Activated CD4-positive, alpha-beta T cell treated with anti-CD3 and anti-CD28 coated beads, Interleukin-2, amount 50 U/mL, for 24 hours (primary cell): ENCODE measurements around the gene COL27A1.
"Not testable (repeated sequence)": the region's sequence is repeated elsewhere in the genome, so short reads cannot be mapped to it uniquely, and the experiment has no call there.

Experiments
- DNase-seq, 2 donors: peaks; one replicate each; pipeline ENCODE4 v3.0.0-alpha.2; 2020; ENCODE audit warnings: low read depth in 1 of 2, low spot score in 1 of 2

COL27A1 gene

DNA sequence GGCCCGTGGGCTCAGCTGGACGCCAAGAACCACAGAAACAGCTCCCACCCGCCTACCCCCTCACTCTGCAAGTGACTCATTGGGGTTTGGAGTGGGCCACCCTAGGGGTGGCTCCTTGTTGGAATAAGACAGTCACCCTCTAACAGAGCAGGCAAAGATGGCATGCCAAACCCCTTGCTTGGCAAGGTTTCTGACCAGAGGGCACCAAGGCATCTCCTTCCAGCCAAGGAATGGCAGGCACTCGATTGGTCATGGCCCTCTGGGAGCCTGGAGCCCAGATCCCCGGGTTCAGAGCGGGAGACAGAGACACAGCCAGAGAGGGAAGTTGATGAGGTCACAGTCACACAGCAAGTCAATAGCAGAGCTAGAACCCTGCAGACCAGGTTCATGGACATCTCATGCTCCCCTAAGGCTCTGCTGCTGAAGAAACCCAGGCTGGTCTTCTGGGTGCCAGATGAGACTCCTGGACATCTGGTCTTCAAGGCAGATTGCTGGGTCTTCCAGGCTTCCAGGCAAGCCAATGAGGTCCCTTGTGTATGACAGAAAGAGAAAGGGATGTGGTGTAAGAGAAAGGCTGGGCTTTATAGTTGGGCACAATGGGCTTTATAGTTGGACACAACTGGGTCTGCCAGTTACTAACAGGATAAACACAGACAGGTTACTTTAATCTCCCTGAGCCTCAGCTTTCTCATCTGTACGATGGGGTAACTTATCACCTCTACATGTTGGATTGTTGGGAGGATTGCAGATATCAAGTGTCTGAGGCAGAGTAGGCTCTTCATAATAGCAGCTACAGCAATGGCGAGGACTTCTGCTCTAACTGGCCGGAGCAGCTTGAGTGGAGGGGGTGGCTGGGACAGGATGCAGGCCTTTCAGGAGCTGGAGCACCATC, 33.0 kb upstream of the COL27A1 start:
- no peak for DNase-seq

DNA sequence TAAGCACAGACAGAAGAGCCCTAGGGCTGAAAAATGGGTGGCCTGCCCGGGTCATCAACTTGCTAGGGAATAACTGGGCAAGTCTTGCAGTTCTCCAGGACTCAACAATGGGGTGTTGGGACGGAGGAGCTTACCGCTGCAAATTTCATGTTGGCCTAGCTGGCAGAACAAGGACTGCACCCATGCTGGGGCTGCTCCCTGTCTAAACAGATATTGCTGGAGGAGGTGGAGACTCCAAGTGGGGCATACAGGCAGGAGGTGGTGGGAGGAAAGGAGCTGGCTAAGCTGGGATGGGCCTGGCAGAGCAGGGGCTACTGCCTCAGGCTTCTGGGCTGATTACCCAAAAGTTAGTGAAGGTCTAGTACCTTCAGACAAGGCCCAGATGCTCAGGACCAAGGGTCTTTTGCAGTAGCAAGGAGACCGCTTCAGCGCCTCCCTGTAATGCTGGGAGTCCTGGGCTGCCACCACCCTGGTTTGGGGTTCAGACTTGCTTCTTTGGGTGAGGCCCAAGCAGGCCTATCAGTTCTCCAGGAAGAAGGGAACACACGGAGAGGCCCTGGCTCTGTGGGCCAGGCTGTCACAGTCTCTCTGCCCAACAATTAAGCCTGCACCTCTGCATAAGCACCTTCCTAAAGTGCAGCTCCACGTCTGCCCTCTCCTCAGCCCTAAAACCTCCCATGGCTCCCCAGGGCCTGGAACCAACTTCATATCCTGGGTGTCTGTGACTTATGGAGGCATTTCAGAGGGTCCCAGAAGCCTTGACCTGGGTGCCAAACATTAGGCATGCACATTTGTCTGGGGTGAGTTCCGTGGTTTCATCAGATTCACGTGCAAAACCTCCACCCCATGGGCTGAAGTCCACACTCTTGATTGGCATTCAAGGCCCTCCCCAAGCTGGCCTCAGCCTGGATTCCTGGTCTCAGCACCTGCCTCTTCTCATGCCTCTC, 32.0 kb upstream of the COL27A1 start:
- DNase-seq: no peak

DNA sequence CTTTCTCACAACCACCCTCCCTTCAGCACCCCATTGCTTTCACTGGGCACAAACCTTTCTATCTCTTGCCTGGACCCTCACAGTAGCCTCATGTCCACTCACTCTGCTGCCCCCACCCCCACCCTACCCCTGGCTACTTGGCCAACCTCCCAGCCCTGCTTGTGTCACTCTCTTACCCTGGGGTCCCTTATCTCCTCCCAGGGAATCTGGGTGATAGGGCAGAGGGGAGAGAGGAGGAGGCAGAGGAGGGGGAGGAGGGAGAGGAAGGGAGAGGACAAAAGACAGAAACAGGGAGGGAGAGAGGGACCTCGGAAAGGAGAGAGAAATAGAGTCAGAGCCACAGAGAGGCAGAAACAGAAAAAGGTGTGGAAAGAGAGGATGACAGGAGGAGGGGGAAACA, 31.2 kb upstream of the COL27A1 start:
- DNase-seq: no peak

DNA sequence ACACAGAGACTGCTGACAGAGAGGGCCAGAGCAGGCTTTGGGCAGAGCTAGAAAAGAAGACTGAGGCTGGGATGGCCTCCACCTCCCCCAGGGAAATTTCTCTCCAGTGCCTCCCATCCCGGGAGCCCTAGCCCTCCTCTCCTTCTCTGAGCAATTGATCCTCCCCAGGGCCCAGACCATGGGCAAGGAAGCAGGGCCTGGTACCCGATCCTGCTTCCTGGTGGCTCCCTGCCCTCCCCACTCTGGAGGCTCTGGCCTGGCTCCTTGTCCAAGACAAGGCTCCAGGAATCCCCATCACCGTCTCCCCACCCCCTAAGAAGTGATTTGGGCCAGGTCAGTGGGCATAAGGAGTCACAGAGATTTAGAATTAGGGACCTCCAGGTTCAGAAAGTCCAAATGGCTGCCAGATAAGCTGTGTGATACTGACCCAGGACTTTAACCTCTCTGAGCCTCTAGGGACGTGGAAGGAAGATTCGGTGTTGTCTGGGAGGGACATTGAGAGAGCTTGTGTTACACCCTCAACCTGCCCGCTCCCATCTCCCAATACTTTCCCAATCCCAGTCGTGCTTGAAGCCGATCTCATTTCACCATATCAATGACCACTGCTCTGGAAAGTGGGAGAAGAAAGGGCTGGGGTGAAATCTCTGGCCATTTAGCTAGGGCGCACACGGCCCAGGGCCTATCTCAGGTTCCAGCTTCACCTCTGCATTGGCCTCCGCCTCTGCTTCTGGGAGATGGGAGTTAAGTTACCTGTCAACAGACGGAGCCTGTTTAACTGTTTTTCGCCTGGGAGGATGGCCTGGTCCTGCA, 30.5 kb upstream of the COL27A1 start:
- no peak for DNase-seq

DNA sequence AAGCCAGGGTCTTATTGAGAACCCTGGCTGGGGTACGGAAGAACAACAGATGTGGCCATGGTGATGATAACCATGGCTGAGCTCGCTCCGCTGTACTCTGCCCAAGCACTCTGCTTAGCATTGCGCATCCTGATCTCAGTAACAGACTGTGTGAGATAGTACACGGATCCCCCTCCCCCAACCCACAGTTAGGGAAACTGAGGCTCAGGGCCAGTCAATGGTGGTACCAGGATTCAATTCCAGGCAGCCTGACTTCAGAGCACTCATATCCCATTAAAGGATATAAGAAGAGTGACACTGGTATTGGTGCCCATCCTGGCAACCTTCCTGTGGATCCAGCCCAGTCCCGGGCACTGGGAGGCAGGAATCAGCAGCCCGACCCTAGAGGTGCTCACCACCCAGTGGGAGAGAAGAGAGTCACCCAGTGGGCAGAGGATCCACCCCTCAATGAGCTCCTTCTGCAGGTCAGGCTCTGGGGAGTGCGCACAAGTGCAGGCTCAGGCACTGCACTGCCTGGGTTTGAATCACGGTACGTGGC, 29.8 kb upstream of the COL27A1 start:
- no peak for DNase-seq

DNA sequence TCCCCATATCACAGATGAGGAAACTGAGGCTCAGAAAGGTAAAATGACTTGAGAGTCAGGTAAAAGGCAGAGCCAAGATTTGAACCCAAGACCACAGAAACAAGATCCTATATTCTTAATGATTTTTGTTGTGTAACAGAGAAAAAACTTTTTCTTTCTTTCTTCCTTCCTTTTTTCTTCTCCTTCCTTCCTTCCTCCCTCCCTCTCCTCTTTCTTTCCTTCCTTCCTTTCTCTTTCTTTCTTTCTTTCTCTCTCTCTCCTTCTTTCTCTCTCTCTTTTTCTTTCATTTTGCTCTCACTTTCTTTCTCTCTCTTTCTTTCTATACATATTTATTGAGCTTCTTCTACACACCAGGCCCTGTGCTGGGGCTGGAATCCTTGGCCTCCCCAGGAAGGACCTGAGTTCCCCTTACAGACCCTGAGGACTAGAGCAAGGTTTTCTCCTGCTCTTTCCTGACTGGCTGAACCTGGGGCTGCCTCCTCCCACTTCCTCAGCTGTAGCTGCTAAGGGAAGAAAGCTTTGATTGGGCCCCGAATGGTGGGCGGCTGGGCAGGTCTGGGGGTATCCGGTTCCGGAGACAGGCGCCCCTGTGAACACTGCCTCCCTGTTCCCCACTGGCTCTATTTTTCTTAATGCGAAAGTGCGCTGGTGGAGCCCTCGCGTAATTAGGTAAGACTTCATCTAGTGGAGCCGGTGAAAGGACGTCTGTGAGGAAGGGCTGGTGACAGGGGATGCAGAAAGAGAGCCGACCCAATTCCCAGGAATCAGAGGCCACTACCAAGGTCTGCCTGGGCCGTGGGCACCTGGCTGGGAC, 28.9 kb upstream of the COL27A1 start:
- DNase-seq: no peak

DNA sequence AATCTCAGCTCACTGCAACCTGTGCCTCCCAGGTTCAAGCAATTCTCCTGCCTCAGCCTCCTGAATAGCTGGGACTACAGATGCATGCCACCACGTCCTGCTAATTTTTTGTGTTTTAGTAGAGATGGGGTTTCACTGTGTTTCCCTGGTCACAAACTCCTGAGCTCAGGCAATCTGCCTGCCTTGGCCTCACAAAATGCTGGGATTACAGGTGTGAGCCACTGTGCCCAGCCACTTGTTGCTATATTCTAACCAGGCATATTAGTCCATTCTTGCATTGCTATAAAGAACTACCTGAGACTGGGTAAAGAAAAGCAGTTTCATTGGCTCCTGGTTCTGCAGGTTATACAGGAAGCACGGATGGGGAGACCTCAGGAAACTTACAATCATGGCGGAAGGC, 26.6 kb upstream of the COL27A1 start:
- not testable (repeated sequence) for DNase-seq

DNA sequence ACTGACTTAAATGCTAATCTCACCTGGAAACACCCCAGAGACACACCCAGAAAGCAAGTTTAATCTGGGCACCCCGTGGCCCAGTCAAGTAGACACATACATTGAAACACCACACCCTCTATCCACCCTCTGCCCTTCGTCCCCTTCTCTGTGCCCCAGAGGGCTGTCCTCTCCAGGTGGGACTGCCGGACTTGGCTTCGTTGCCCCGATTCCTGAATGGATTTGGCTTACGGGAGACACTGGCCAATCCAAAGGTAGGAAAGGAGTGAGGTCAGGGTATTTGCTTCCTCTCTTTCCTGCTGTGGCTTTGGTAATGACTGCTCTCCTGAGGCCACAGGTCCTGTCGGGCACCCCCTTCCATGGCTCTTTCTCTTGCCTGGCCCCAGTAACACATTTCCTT, 25.2 kb upstream of the COL27A1 start:
- DNase-seq: no peak

DNA sequence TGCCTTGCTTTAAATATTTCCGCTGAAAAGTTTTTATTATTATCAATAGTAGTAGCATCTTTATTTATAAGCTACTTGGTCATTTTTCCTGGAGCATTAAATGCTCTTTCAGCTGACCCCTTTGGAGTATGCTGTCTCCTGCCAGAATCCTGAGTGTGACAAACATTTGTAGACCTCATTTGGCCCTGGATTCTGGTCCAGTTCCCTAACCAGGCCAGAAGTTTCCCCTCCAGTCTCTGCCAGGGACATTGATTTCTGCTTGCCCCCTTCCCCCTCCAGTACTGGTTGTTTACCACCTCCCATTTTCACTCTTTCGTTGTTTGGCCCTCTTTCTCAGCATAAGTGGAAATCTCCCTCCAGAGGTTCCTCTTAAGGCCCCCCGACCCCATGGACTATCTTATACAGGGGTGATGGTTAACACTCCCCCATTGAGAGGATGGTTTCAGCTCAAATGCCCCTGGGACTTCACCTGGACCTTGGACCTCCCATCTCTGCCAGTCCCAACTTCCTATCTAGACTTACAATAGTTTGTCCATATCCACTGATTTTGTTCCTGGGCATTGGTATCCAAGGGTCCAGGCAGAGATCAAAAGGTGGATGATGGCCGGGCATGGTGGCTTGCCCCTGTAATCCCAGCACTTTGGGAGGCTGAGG, 24.6 kb upstream of the COL27A1 start:
- no peak for DNase-seq

DNA sequence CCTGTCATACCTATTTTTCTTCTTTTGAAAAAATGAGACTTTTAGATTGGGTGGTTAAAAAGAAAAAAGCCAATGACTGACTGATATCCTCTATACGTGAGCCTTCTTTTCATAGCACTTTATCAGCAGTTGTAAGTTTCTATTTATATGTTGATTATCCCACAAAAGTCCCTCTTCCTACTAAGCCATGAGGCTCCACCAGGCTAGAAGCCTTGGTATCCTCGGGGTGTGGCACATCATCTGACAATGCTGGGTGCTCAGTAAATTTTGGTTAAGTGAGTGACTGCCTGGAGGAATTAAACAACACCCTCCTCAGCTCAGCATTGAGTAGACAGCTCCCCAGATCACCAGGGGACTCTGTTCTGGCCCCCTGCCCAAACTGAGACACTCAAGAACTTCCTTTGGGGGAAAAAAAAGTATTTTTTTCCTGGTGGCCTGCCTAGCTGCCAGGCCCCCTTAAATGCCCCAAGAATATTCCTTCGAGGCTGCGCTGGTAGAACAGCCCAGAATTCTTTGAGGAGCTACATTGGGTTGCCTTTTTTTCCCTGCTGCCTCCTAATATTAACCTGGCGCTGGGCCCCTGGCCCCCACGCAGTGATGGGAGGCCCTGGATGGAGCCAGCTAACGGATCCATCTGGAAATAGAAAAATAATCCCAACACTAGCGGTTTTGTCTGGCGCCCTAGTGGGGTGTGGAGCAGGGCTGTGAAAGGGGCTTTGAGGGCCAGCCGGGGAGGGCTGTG, 23.4 kb upstream of the COL27A1 start:
- no peak for DNase-seq

DNA sequence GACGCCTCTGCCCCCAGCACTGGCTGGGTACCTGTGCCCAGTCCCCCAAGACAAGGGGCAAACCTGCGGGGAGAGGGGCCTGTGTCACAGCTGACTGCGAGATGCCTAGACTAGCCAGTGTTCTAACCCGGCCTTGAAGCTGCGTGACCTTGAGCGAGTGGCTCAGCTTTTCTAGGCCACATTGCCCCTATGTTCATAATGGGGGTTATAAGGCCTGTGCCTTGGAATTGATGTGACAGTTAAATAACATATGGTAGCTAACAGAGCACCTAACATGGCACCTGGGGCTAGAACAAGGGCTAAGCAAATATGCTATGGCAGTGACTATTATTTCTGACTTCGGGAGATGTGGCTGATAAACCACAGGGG, 22.8 kb upstream of the COL27A1 start:
- no peak for DNase-seq

DNA sequence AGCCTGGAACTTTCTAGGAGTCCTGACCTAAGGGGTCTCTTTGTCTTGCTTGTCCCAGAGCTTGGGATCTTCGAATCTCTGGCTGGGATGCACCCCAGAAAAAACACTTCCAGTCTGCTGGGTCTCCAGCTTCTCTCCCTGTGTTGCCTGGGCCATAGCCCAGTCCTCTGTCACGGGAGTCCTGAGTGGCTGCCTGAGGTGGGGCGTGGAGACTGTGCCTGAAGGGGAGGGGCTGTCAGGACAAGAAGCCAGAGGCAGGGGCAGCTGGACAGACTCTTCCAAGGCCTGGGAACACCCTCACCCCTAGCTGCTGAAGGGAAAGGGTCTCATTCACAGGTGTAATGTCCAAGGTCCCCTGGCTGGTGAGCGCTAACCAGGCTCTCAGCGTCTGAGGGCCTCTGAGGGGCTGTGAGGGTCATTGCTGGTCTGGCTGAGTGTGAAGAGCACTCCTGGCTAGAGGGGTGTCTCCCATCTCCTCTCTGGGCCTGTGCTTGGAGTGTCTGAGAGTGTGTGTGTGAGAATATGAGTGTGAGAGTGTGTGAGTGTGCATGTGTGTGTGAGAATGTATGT, 20.4 kb upstream of the COL27A1 start:
- DNase-seq: no peak

DNA sequence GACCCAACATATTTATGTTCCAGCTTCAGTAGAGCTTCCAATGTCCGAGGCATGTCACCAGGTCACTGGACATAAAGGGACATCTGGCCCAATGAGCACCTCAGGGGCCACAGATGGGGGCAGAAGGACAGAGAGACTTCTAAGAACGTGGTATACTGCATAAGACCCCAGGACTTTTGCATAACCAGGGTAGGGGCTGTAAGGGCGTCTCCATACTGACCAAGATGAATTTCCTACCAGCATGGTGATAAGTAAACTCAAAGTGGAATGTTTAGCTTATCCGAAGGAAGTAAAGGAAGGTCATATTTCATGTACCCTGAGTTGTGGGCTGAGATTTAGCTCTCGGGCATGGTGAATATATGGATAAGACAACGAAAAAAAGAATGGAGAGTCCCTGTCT, 17.5 kb upstream of the COL27A1 start:
- DNase-seq: no peak

DNA sequence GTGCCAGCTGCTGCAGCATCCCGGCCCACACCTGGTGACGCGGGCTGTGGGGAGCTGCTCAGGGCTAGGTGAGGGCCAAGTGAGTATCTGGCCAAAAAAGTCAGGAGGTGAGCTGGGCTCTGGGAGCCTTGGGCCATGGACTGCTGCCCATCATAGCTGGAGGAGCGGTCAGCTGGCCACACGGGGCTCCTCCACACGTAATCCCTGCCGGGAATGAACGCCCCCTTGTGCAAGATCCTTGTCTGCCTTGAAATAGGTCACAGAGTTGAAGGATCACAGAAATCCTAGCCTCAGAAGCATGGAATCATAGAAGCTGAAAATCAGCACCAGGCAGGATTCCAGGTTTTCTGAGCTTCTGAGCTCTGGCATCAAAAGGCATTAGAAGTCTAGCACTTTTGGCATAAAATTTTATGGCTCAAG, 16.8 kb upstream of the COL27A1 start:
- DNase-seq: no peak

DNA sequence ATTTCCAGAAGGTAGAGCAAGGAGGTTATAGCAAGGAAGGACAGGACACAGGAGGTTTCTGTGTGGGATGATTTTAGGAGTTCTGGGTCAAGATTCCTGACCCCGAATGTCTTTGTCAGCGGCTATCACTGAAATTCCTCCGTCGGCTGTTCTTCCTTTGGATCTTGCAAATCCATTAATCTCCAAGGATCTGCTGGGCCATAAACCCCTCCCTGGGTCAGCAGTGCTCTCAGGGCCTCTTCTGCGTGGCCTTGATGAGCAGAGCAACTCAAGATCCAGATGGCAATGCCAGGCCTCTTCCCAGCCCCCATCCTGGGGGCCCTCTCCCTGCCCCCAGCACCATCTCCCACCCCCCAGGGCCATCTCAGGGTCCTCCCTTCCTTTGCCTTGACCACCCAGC, 16.3 kb upstream of the COL27A1 start:
- DNase-seq: no peak

DNA sequence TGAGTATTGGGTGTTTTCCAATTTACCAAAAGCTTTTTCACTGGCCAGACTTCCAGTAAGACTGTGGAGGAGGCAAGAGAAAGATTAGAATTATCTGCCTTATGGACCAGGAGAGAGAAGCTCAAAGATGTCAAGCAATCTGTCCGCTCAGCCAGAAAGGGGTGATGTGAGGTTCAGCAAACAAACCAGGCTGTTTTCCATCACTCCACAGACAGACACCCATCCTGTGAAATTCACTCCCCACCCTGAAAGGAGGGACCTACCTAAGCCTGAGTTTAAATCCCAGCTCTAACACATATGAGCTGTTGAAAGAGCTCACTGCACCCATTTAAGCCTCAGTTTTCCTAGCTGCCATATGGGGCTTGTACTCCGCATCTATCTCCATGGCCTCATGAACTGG, 14.9 kb upstream of the COL27A1 start:
- no peak for DNase-seq

DNA sequence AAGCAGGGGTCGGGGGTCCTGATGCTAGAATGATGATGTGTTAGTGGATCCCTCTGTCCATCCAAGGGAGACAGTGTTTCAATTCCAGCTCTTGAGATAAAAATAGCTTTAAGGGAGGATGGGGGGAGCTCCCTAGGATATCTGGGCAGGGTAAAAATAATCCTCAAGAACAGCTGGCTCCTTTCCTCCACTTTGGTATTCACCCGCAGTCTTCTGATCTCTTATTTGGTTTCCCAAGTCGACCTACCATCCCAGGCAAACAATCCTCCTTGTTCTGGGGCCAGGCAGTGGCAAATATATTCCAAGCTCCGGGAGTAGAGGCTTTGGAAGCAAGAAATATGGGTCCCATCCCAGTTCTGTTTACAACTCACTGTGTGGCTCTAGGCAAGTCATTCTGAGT, 14.5 kb upstream of the COL27A1 start:
- no peak for DNase-seq

DNA sequence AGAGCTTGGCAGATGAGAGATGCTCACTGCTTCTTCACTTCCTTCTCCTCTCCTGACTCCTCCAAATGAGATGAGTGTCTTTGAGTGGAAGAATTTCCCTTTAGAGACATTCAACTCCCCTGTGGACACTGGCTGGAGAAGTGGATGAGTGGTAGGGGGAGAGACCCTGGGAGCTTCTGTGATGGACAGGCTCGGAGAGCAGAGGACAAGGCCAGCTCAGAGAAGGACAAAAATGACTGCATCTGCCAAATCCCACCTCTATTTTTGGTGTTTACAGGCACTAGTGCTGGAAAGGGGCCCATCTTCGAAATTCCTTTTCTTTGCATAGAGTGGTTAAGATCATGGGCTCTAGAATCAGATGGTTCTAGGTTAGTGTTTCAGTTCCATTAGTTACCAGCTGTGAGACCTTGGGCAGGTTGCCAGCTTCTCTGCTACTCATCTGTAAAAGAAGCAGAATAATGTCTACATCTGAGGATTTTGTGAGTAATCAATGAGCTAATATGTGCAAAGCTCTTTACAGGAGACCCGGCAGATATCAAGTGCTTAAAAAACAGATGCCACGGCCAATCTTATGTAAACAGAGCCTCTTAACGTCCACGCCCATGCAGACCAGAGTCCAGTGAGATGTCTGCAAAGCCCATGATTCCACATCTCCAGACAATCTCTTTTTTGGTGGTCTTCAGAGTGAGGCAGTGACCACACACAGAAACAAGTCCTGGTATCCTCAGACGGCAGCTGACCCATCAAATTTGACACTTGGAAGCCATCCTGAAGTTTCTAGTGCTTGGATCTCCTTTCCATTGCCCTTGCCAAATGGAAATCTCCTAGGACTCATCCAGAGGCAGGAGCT, 13.6 kb upstream of the COL27A1 start:
- no peak for DNase-seq
